ENCODE data around the gene ZSCAN1. TPM values are rescaled to one million over a fixed set of nuclear protein-coding genes. Genes with fewer than 3 reads are reported as not detected.
"Not testable (repeated sequence)": the region's sequence is repeated elsewhere in the genome, so short reads cannot be mapped to it uniquely, and the experiment has no call there.

The ZSCAN1 gene
- 0.81 TPM for total RNA-seq

- DNase-seq (ENCODE audit: low read depth in 2 of 3, low spot score in 2 of 3) = peak in 2 of 3 donors; percentile 95 to 97
Measured at GRCh38 chr19:58033741-58034476, at the start of gene ZSCAN1. ZSCAN1 (plus strand) TSS chr19:58034025; CDS start chr19:58037837, 3,812 bp downstream.

GRCh38 chr19:57992841-57993240 lies 41.0 kb upstream of the ZSCAN1 start:
- DNase-seq (ENCODE audit: low read depth in 2 of 3, low spot score in 2 of 3) = no peak

- DNase-seq (ENCODE audit: low read depth in 2 of 3, low spot score in 2 of 3) = no peak
Measured at GRCh38 chr19:58000677-58001076, 33.1 kb upstream of the ZSCAN1 start.

- DNase-seq (ENCODE audit: low read depth in 2 of 3, low spot score in 2 of 3) = peak in 1 of 3 donors; percentile 40
Measured at GRCh38 chr19:58001895-58002369, 31.9 kb upstream of the ZSCAN1 start.

GRCh38 chr19:58002384-58003173 lies 31.2 kb upstream of the ZSCAN1 start, which contains the start of gene ZNF606:
ZNF606 (minus strand) TSS chr19:58002820; CDS start chr19:58001319, 1,501 bp downstream.
- DNase-seq (ENCODE audit: low read depth in 2 of 3, low spot score in 2 of 3) = peak; percentile 79 to 91 (median 90)

GRCh38 chr19:58003174-58003828 lies 30.5 kb upstream of the ZSCAN1 start:
- no peak for DNase-seq (ENCODE audit: low read depth in 2 of 3, low spot score in 2 of 3)

- DNase-seq (ENCODE audit: low read depth in 2 of 3, low spot score in 2 of 3) = peak in 2 of 3 donors; percentile 49 to 56
Measured at GRCh38 chr19:58007285-58007684, 26.5 kb upstream of the ZSCAN1 start.

GRCh38 chr19:58008877-58009276 lies 24.9 kb upstream of the ZSCAN1 start:
- DNase-seq (ENCODE audit: low read depth in 2 of 3, low spot score in 2 of 3) = not testable (repeated sequence)

- no peak for DNase-seq (ENCODE audit: low read depth in 2 of 3, low spot score in 2 of 3)
Measured at GRCh38 chr19:58009301-58009665, 24.5 kb upstream of the ZSCAN1 start.

- peak in 2 of 3 donors; percentile 91 to 95 for DNase-seq (ENCODE audit: low read depth in 2 of 3, low spot score in 2 of 3)
Measured at GRCh38 chr19:58009666-58010301, 24.0 kb upstream of the ZSCAN1 start.

GRCh38 chr19:58010507-58010906 lies 23.3 kb upstream of the ZSCAN1 start:
- no peak for DNase-seq (ENCODE audit: low read depth in 2 of 3, low spot score in 2 of 3)

- DNase-seq (ENCODE audit: low read depth in 2 of 3, low spot score in 2 of 3) = no peak
Measured at GRCh38 chr19:58014141-58014540, 19.7 kb upstream of the ZSCAN1 start.

- DNase-seq (ENCODE audit: low read depth in 2 of 3, low spot score in 2 of 3) = no peak
Measured at GRCh38 chr19:58020129-58020528, 13.7 kb upstream of the ZSCAN1 start.

GRCh38 chr19:58021541-58022282 lies 12.1 kb upstream of the ZSCAN1 start:
- DNase-seq (ENCODE audit: low read depth in 2 of 3, low spot score in 2 of 3) = peak in 2 of 3 donors; percentile 88 to 95

- no peak for DNase-seq (ENCODE audit: low read depth in 2 of 3, low spot score in 2 of 3)
Measured at GRCh38 chr19:58022283-58022660, 11.6 kb upstream of the ZSCAN1 start.

GRCh38 chr19:58024661-58025060 lies 9.2 kb upstream of the ZSCAN1 start:
- no peak for DNase-seq (ENCODE audit: low read depth in 2 of 3, low spot score in 2 of 3)

- no peak for DNase-seq (ENCODE audit: low read depth in 2 of 3, low spot score in 2 of 3)
Measured at GRCh38 chr19:58034477-58034793, 610 bp downstream of the ZSCAN1 start.

- no peak for DNase-seq (ENCODE audit: low read depth in 2 of 3, low spot score in 2 of 3)
Measured at GRCh38 chr19:58035863-58036262, 2.0 kb downstream of the ZSCAN1 start.

- DNase-seq (ENCODE audit: low read depth in 2 of 3, low spot score in 2 of 3) = no peak
Measured at GRCh38 chr19:58037927-58038687, 4.3 kb downstream of the ZSCAN1 start.

Data from hematopoietic multipotent progenitor cell (in vitro differentiated cells).